DOHH2 (cell line): ENCODE measurements around the gene MFRP.

Source experiments
- H3F3A ChIP-seq: fragments of 200-600 bp; sonication (generic), shearing (Covaris generic); 2 replicates; pipeline ENCODE4 v1.6.0; 2016; ENCODE audit warnings: antibody characterized with exemption, mild to moderate bottlenecking; ENCODE audit not compliant: control insufficient read depth, insufficient read depth
- H3K27ac ChIP-seq: fragments of 200-600 bp; sonication (generic); 2 replicates; pipeline ENCODE4 v1.5.1; 2014; ENCODE audit warnings: low read depth, mild to moderate bottlenecking, low read length, moderate library complexity
- H3K27me3 ChIP-seq: fragments of 200-600 bp; sonication (generic); 2 replicates; pipeline ENCODE4 v1.6.1; 2014; ENCODE audit warnings: mild to moderate bottlenecking, low read length, mixed read lengths; ENCODE audit not compliant: control insufficient read depth
- H3K36me3 ChIP-seq: fragments of 200-600 bp; sonication (generic); 2 replicates; pipeline ENCODE4 v1.6.1; 2014; ENCODE audit warnings: mild to moderate bottlenecking, low read length, moderate library complexity, mixed read lengths; ENCODE audit not compliant: control insufficient read depth
- H3K4me1 ChIP-seq: fragments of 200-600 bp; sonication (generic); 2 replicates; pipeline ENCODE4 v1.6.1; 2014; ENCODE audit warnings: mild to moderate bottlenecking, low read length, mixed read lengths; ENCODE audit not compliant: control insufficient read depth
- H3K4me2 ChIP-seq: fragments of 200-600 bp; sonication (generic); 2 replicates; pipeline ENCODE4 v1.6.0; 2014; ENCODE audit warnings: mild to moderate bottlenecking, low read length, moderate library complexity
- H3K4me3 ChIP-seq: fragments of 200-600 bp; sonication (generic); 2 replicates; pipeline ENCODE4 v1.5.1; 2014; ENCODE audit warnings: mild to moderate bottlenecking, low read length, mixed read lengths
- H3K79me2 ChIP-seq: fragments of 200-600 bp; sonication (generic); 2 replicates; pipeline ENCODE4 v1.6.1; 2014; ENCODE audit warnings: mild to moderate bottlenecking, low read length, mixed read lengths; ENCODE audit not compliant: control insufficient read depth
- H3K9me2 ChIP-seq: fragments of 200-600 bp; sonication (generic); replicated peaks from 2 replicates; pipeline ENCODE4 v1.6.1; 2014; ENCODE audit warnings: mild to moderate bottlenecking, low read length, mixed read lengths; ENCODE audit not compliant: control insufficient read depth
- H3K9me3 ChIP-seq: fragments of 200-600 bp; sonication (generic); 2 replicates; pipeline ENCODE4 v1.6.1; 2014; ENCODE audit warnings: antibody characterized with exemption, low read length, mixed read lengths; ENCODE audit not compliant: control insufficient read depth, insufficient read depth
- H4K20me1 ChIP-seq: fragments of 200-600 bp; sonication (generic); 2 replicates; pipeline ENCODE4 v1.6.0; 2014; ENCODE audit warnings: low read depth, mild to moderate bottlenecking, antibody characterized with exemption, low read length, moderate library complexity; ENCODE audit not compliant: control insufficient read depth, insufficient read depth
- EZH2phosphoT487 ChIP-seq: fragments of 200-600 bp; sonication (generic); IDR thresholded peaks from 2 replicates; pipeline ENCODE4 v1.6.1; 2017; ENCODE audit warnings: borderline replicate concordance, mild to moderate bottlenecking, antibody characterized with exemption, low read length, moderate library complexity, mixed read lengths
- TF ChIP-seq, protein P1 (sequence below): fragments of 200-600 bp; sonication (generic); IDR thresholded peaks from one replicate; pipeline ENCODE4 v1.5.1; 2014; ENCODE audit warnings: antibody characterized with exemption, mild to moderate bottlenecking, low read depth, low read length; ENCODE audit not compliant: poor library complexity, severe bottlenecking

Gene MFRP

GRCh38 chr11:119362741-119363080 is 16.2 kb upstream of the MFRP start:
- no peaks in the 10 kb centered on the region for H3K9me3 ChIP-seq
- peak overlapping the region; percentile 91 for H3K4me2 ChIP-seq
- H3K9me2 ChIP-seq = no peaks in the 10 kb centered on the region
- no peaks in the 10 kb centered on the region for H4K20me1 ChIP-seq
- H3K36me3 ChIP-seq = peaks cover 28% of the 10 kb centered on the region
- H3K4me3 ChIP-seq = peak overlapping the region; percentile 93
- TF ChIP-seq EZH2phosphoT487 = no peak
- TF ChIP-seq, protein P1, sequence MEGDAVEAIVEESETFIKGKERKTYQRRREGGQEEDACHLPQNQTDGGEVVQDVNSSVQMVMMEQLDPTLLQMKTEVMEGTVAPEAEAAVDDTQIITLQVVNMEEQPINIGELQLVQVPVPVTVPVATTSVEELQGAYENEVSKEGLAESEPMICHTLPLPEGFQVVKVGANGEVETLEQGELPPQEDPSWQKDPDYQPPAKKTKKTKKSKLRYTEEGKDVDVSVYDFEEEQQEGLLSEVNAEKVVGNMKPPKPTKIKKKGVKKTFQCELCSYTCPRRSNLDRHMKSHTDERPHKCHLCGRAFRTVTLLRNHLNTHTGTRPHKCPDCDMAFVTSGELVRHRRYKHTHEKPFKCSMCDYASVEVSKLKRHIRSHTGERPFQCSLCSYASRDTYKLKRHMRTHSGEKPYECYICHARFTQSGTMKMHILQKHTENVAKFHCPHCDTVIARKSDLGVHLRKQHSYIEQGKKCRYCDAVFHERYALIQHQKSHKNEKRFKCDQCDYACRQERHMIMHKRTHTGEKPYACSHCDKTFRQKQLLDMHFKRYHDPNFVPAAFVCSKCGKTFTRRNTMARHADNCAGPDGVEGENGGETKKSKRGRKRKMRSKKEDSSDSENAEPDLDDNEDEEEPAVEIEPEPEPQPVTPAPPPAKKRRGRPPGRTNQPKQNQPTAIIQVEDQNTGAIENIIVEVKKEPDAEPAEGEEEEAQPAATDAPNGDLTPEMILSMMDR = no peak
- peaks cover 35% of the 10 kb centered on the region for H3K79me2 ChIP-seq
- 0 out of 2 replicates have a peak, but pooled peaks cover 5% of the 10 kb centered on the region for H3F3A ChIP-seq
- H3K4me1 ChIP-seq = peaks cover 95% of the 10 kb centered on the region
- H3K27ac ChIP-seq = peak overlapping the region; percentile 63
- H3K27me3 ChIP-seq = peaks cover 6% of the 10 kb centered on the region; the same call in 1 of the 2 replicates

DNA sequence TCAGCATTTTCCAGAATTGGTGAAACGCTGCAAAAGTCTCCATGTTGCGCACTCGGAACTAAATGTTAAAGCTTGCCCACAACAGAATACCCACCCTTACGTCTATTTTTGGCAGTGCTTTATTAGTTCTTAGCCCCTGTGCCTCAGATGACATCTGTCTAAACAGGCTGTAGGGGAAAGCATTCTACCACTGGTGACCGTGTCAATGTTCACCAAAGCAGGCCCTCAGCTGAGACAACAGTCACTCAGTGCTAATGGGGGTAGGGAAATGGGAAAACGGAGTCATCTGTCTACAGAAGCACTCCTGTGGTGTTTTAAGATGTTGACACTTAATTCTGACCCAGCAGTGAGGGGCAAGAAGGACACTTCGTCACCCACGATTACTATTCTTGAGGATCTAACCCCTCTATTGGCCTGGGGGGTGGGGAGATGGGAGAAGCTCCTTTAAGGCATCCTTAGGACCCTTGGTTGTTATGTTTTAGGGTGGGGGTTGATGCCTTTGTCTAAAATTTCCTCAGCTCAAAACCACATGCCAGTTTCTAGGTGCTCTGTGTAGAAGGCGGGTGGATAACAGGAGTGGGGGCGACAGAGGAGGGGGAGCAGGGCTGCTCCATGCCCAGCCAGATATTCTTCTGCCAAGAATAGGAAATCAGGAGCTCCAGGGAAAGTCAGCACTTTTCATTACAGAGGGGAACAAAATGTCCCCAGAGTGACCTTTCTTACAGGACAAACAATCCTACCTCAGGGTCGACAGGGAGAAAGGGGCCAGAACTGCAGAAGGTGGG is 15.6 kb upstream of the MFRP start:
- H3K4me1 ChIP-seq = peaks cover 94% of the 10 kb centered on the region
- H3K4me3 ChIP-seq = peak overlapping the region; percentile 93
- no peaks in the 10 kb centered on the region for H3K9me3 ChIP-seq
- peaks cover 35% of the 10 kb centered on the region for H3K79me2 ChIP-seq
- TF ChIP-seq, protein P1 = no peak
- TF ChIP-seq EZH2phosphoT487 = no peak
- peaks cover 6% of the 10 kb centered on the region; the same call in 1 of the 2 replicates for H3K27me3 ChIP-seq
- H3K9me2 ChIP-seq = no peaks in the 10 kb centered on the region
- H3F3A ChIP-seq = 0 out of 2 replicates have a peak, but pooled peaks cover 5% of the 10 kb centered on the region
- H3K4me2 ChIP-seq = peak overlapping the region; percentile 91
- H3K36me3 ChIP-seq = peaks cover 33% of the 10 kb centered on the region
- H4K20me1 ChIP-seq = no peaks in the 10 kb centered on the region
- H3K27ac ChIP-seq = peak overlapping the region; percentile 63

- no peaks in the 10 kb centered on the region for H4K20me1 ChIP-seq
- peaks cover 35% of the 10 kb centered on the region for H3K79me2 ChIP-seq
- peak overlapping the region; percentile 93 for H3K4me3 ChIP-seq
- no peaks in the 10 kb centered on the region for H3K9me3 ChIP-seq
- H3K36me3 ChIP-seq = peaks cover 39% of the 10 kb centered on the region
- H3K4me2 ChIP-seq = peak overlapping the region; percentile 91
- H3K27me3 ChIP-seq = peaks cover 6% of the 10 kb centered on the region; the same call in 1 of the 2 replicates
- no peaks in the 10 kb centered on the region for H3K9me2 ChIP-seq
- TF ChIP-seq, protein P1 = no peak
- TF ChIP-seq EZH2phosphoT487 = no peak
- H3K27ac ChIP-seq = peak overlapping the region; percentile 63
- 0 out of 2 replicates have a peak, but pooled peaks cover 5% of the 10 kb centered on the region for H3F3A ChIP-seq
- peaks cover 91% of the 10 kb centered on the region for H3K4me1 ChIP-seq
Measured at GRCh38 chr11:119361056-119361787, 14.7 kb upstream of the MFRP start.
